Trophoblast cell (in vitro differentiated cells and primary cell): ENCODE data around the gene OTOF.

Experiments used
- DNase-seq, 2 donors: peaks; one replicate each; pipeline ENCODE4 v3.0.0-alpha.2; 2016
- H2AFZ ChIP-seq: 2 replicates; pipeline ENCODE4 v1.6.1; 2013; ENCODE audit warnings: low read length, moderate library complexity, mild to moderate bottlenecking; ENCODE audit not compliant: insufficient read depth, poor library complexity
- H2AK5ac ChIP-seq: 2 replicates; pipeline ENCODE4 v1.6.1; 2013; ENCODE audit warnings: mild to moderate bottlenecking, low read length
- H2BK120ac ChIP-seq: 2 replicates; pipeline ENCODE4 v1.6.1; 2013; ENCODE audit warnings: low read length, mild to moderate bottlenecking, moderate library complexity; ENCODE audit not compliant: insufficient read depth, poor library complexity
- H2BK12ac ChIP-seq: 2 replicates; pipeline ENCODE4 v1.6.1; 2013; ENCODE audit warnings: mild to moderate bottlenecking, low read length, moderate library complexity
- H2BK5ac ChIP-seq: 2 replicates; pipeline ENCODE4 v1.6.1; 2013; ENCODE audit warnings: low read length, low read depth, moderate library complexity, mild to moderate bottlenecking; ENCODE audit not compliant: poor library complexity
- H3K14ac ChIP-seq: 2 replicates; pipeline ENCODE4 v1.6.1; 2013; ENCODE audit warnings: mild to moderate bottlenecking, low read length
- H3K18ac ChIP-seq: 2 replicates; pipeline ENCODE4 v1.6.1; 2013; ENCODE audit warnings: mild to moderate bottlenecking, low read length
- H3K23ac ChIP-seq: 2 replicates; pipeline ENCODE4 v1.6.1; 2013; ENCODE audit warnings: low read length
- H3K27ac ChIP-seq: 2 replicates; pipeline ENCODE4 v1.5.1; 2013; ENCODE audit warnings: low read depth, mild to moderate bottlenecking, inconsistent platforms, low read length, moderate library complexity
- H3K27me3 ChIP-seq: 2 replicates; pipeline ENCODE4 v1.6.1; 2013; ENCODE audit warnings: inconsistent platforms, mild to moderate bottlenecking, low read length, moderate library complexity; ENCODE audit not compliant: insufficient read depth
- H3K36me3 ChIP-seq, 2 experiments: 1 replicate in 1 of 2; 2 replicates in 1 of 2; pipeline ENCODE4 v1.6.1; 2013; ENCODE audit warnings: low read length in 2 of 2, mild to moderate bottlenecking in 2 of 2, moderate library complexity in 1 of 2; ENCODE audit not compliant: insufficient read depth in 2 of 2, control insufficient read depth in 1 of 2
- H3K4ac ChIP-seq: 2 replicates; pipeline ENCODE4 v1.6.1; 2013; ENCODE audit warnings: low read depth, mild to moderate bottlenecking, low read length, moderate library complexity
- H3K4me1 ChIP-seq, 2 experiments: 1 replicate in 1 of 2; 2 replicates in 1 of 2; pipeline ENCODE4 v1.6.1; 2013; ENCODE audit warnings: low read length in 2 of 2, mild to moderate bottlenecking in 2 of 2, moderate library complexity in 1 of 2; ENCODE audit not compliant: insufficient read depth in 2 of 2, control insufficient read depth in 1 of 2
- H3K4me2 ChIP-seq: 2 replicates; pipeline ENCODE4 v1.6.1; 2013; ENCODE audit warnings: inconsistent platforms, mild to moderate bottlenecking, low read length, moderate library complexity
- H3K4me3 ChIP-seq: 2 replicates; pipeline ENCODE4 v1.5.1; 2013; ENCODE audit warnings: mild to moderate bottlenecking, low read depth, low read length, inconsistent platforms
- H3K79me1 ChIP-seq: one replicate; pipeline ENCODE4 v1.6.1; 2013; ENCODE audit warnings: low read length
- H3K79me2 ChIP-seq: 2 replicates; pipeline ENCODE4 v1.6.1; 2013; ENCODE audit warnings: low read length, mild to moderate bottlenecking; ENCODE audit not compliant: control insufficient read depth, insufficient read depth, poor library complexity
- H3K9ac ChIP-seq: 2 replicates; pipeline ENCODE4 v1.6.1; 2013; ENCODE audit warnings: mild to moderate bottlenecking, low read length
- H3K9me3 ChIP-seq: 2 replicates; pipeline ENCODE4 v1.6.1; 2013; ENCODE audit warnings: low read depth, mild to moderate bottlenecking, control low read depth, inconsistent platforms, low read length; ENCODE audit not compliant: insufficient read depth
- H4K12ac ChIP-seq: 2 replicates; pipeline ENCODE4 v1.6.1; 2013; ENCODE audit warnings: low read depth, mild to moderate bottlenecking, low read length, moderate library complexity
- H4K8ac ChIP-seq: 2 replicates; pipeline ENCODE4 v1.6.1; 2013; ENCODE audit warnings: low read depth, mild to moderate bottlenecking, low read length, moderate library complexity
- H4K91ac ChIP-seq: one replicate; pipeline ENCODE4 v1.6.1; 2013; ENCODE audit warnings: low read depth, mild to moderate bottlenecking, low read length, moderate library complexity
- WGBS: extraction: QIAGEN DNeasy Blood & Tissue Kit; methylation state at CpG from one replicate; pipeline ENCODE4 v1.1.7; 2013; ENCODE audit warnings: missing lambda C conversion rate; ENCODE audit not compliant: insufficient read length, insufficient coverage; ENCODE audit errors: extremely low coverage; 5-methylcytosine and 5-hydroxymethylcytosine counted together

Gene OTOF

DNA sequence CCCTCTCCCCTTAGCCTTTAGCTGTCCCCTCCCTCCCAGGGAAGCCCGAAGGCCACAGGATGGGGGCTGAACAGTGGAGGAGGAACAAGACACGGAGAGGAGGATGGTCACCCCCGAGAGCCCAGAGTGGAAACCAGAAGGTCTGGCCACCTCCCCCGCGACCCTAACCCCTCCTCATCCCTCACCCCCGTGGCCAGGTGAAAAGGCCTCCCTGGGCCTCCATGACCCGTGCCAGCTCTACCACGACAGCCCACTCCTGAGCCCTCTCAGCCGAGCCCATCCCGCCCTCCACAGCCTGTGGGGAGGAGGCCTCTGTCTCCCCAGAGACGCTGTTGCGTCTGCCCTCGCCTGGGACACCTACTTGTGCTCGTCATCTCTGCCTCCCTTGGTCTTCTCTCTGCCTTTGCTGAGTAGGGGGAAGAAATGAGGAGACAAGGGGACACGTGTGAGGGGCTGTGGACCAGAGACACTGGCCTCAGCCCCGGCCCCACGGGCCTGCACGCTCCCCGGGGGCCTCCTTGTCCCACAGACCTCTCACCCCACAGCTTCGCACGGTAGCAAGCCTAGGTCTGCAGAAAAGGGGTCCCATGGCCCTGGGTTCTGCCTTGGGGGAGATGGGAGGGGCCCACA lies 32.5 kb upstream of the OTOF start:
- no peak for DNase-seq
- Histone ChIP-seq H3K79me2 (no peaks in the 10 kb centered on the region), H3K4me2 (no peak overlapping the region), H3K4me3 (no peak overlapping the region), H3K9me3 (no peaks in the 10 kb centered on the region), H3K36me3 (no peaks in the 10 kb centered on the region), H3K79me1 (no peaks in the 10 kb centered on the region), H3K23ac (no peak overlapping the region), H3K27me3 (no peaks in the 10 kb centered on the region), H3K4me1 (no peaks in the 10 kb centered on the region), H3K14ac (no peak overlapping the region), H3K4ac (no peak overlapping the region), H4K91ac (no peak overlapping the region), H3K18ac (no peak overlapping the region), H2BK120ac (no peak overlapping the region), H3K27ac (no peak overlapping the region), H2AK5ac (no peak overlapping the region), H2AFZ (no peak overlapping the region), H4K8ac (no peak overlapping the region), H2BK12ac (no peak overlapping the region), H4K12ac (no peak overlapping the region), H3K9ac (no peak overlapping the region), H2BK5ac (no peak overlapping the region)
- WGBS: no CpG with 5 or more reads among the region's 21 CpGs

DNA sequence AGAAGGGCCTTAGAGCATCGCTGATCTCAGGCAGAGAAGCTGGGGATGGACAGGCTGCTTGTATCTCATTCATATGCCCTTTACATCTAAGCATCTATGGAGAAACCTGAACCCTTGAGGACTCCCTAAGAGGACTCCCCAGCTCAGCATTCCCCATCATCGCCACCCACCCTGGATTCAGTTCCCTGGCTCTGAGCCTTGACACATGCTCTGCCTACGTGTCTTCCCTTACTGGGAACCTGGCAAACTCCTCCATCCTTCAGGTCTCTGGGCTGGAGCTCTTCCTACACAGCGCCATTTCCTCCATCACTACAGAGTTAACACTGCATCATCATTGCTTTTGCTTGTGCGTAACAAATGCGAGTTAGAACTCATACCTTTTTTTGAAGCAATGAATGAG lies 31.2 kb upstream of the OTOF start:
- H3K9ac ChIP-seq: no peak overlapping the region
- no peaks in the 10 kb centered on the region for H3K4me1 ChIP-seq
- H3K27me3 ChIP-seq: no peaks in the 10 kb centered on the region
- no peak overlapping the region for H3K4me2 ChIP-seq
- no peak overlapping the region for H3K23ac ChIP-seq
- no peaks in the 10 kb centered on the region for H3K36me3 ChIP-seq
- peaks cover 2% of the 10 kb centered on the region for H3K9me3 ChIP-seq
- H2BK5ac ChIP-seq: no peak overlapping the region
- H3K14ac ChIP-seq: no peak overlapping the region
- no peak overlapping the region for H2BK120ac ChIP-seq
- H4K12ac ChIP-seq: no peak overlapping the region
- no peak overlapping the region for H2AK5ac ChIP-seq
- no peak for DNase-seq
- H3K79me1 ChIP-seq: no peaks in the 10 kb centered on the region
- no CpG with 5 or more reads among the region's 6 CpGs for WGBS
- no peak overlapping the region for H4K8ac ChIP-seq
- no peak overlapping the region for H3K4me3 ChIP-seq
- no peaks in the 10 kb centered on the region for H3K79me2 ChIP-seq
- H3K4ac ChIP-seq: no peak overlapping the region
- H3K18ac ChIP-seq: no peak overlapping the region
- H2BK12ac ChIP-seq: no peak overlapping the region
- no peak overlapping the region for H4K91ac ChIP-seq
- H2AFZ ChIP-seq: no peak overlapping the region
- H3K27ac ChIP-seq: no peak overlapping the region

DNA sequence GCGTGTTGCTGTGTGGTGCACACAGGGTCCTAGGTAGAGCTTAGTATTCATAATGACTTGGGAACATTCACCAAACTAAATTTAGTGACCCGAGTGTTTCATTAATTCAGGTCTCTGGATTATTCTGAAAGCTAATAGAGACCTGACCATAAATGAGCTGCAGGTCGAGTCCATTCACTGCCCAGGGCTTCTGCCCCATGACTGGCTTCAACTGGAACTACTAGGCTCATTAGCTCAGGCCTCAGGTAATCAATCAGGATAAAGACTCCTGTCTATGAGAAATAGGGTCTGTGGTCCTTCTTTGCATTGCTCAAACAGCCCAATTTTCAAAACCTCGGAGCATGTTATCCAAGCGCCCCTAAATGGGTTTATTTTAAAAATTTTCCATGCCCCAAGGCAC lies 30.0 kb upstream of the OTOF start:
- peaks cover 3% of the 10 kb centered on the region for H3K27me3 ChIP-seq
- no peak overlapping the region for H3K4me3 ChIP-seq
- H2BK12ac ChIP-seq: no peak overlapping the region
- peaks cover 2% of the 10 kb centered on the region for H3K9me3 ChIP-seq
- H4K8ac ChIP-seq: no peak overlapping the region
- H3K4ac ChIP-seq: no peak overlapping the region
- H4K12ac ChIP-seq: no peak overlapping the region
- H2BK120ac ChIP-seq: no peak overlapping the region
- DNase-seq: no peak
- no CpG with 5 or more reads among the region's 5 CpGs for WGBS
- H4K91ac ChIP-seq: no peak overlapping the region
- H3K14ac ChIP-seq: no peak overlapping the region
- H3K36me3 ChIP-seq: no peaks in the 10 kb centered on the region
- H3K27ac ChIP-seq: no peak overlapping the region
- no peak overlapping the region for H3K18ac ChIP-seq
- H3K79me1 ChIP-seq: no peaks in the 10 kb centered on the region
- no peak overlapping the region for H3K4me2 ChIP-seq
- no peak overlapping the region for H2AFZ ChIP-seq
- no peak overlapping the region for H2AK5ac ChIP-seq
- no peak overlapping the region for H3K23ac ChIP-seq
- H3K4me1 ChIP-seq: peaks cover 2 to 6% of the 10 kb centered on the region in 2 experiments
- H3K9ac ChIP-seq: no peak overlapping the region
- no peaks in the 10 kb centered on the region for H3K79me2 ChIP-seq
- H2BK5ac ChIP-seq: no peak overlapping the region

DNA sequence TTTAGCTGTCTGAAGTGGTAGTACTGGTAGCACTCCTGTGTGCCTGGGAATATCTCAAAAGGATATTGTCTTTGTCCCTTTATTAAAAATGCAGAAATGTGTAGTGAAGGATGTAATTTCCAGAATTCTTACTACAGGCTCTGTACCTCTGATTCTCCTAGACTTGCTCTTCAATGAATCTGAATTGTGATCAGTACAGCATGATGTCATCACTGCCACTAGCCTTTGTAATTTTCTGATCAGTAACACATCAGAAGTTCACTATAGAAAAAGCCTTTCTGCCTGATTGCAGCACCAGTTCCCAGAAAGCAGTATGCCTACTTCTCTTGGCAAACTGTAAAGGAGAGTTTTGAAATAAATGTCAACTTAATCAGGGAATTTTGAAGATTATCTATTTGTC lies 29.2 kb upstream of the OTOF start:
- peaks cover 2% of the 10 kb centered on the region for H3K9me3 ChIP-seq
- no peak overlapping the region for H3K9ac ChIP-seq
- no peak overlapping the region for H3K4ac ChIP-seq
- no peak for DNase-seq
- H2BK5ac ChIP-seq: no peak overlapping the region
- no peak overlapping the region for H2AFZ ChIP-seq
- no peak overlapping the region for H4K8ac ChIP-seq
- no peak overlapping the region for H4K91ac ChIP-seq
- H3K79me1 ChIP-seq: no peaks in the 10 kb centered on the region
- H3K23ac ChIP-seq: no peak overlapping the region
- H3K4me3 ChIP-seq: no peak overlapping the region
- H3K36me3 ChIP-seq: no peaks in the 10 kb centered on the region
- no peak overlapping the region for H2AK5ac ChIP-seq
- H3K14ac ChIP-seq: no peak overlapping the region
- no peak overlapping the region for H3K4me2 ChIP-seq
- H3K27ac ChIP-seq: no peak overlapping the region
- H4K12ac ChIP-seq: no peak overlapping the region
- no peak overlapping the region for H2BK12ac ChIP-seq
- no peak overlapping the region for H3K18ac ChIP-seq
- peaks cover 2 to 6% of the 10 kb centered on the region in 2 experiments for H3K4me1 ChIP-seq
- no peaks in the 10 kb centered on the region for H3K79me2 ChIP-seq
- no peak overlapping the region for H2BK120ac ChIP-seq
- peaks cover 3% of the 10 kb centered on the region for H3K27me3 ChIP-seq
